ENCODE measurements around the gene PDGFA. TPM values are rescaled to one million over a fixed set of nuclear protein-coding genes. Genes with fewer than 3 reads are reported as not detected.

Gene PDGFA
- total RNA-seq, 1 experiment from 2014 or later: 23.6 TPM

DNA sequence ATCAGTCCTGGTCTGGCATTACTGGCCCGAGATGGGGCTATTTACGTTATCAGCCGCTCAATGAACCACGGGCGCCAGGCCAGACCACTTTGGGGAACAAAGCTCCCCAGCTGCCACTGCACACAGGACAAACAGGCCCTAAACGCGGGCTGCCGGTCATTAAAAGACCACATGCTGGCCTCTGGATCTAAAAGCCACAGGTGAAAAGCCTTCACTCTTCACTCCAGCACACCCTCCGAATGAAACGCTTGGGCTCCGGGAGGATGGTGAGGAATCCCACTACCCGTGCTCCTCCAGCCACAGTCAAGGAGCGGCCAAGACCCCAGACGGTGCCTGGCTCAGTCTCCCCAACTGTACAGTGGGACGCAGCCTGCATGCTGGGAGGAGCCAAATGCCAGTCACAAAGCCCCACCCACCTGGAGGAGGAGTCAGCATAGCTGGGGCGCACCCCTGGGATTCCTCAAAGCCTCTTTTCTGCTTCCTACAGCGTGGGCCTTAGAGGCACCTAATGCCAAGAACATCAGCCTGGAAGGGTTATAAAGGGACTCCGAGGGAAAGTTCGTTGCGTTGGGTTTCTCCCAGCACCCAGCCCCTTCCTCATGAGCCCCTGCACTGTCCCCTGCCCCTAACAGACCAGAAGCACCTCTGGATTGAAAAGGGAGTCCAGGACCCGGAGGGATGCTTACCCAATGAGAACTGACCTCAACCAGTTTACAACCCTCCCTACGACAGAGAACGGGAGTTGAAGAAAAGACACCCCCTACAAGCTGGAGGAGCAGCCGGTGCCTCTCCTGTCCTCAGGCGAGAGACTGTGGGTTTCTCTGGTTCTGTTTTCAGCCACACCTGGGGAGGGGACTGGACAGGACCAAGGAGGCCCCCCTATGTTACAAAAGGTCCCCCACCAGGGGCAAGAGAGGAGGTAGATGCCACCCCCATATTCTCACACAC is 4.7 kb downstream of the PDGFA start:
- no peak for TF ChIP-seq EZH2 (IDR thresholded peaks at IDR 0.05; ENCODE audit: low read depth)
- TF ChIP-seq, protein P1, sequence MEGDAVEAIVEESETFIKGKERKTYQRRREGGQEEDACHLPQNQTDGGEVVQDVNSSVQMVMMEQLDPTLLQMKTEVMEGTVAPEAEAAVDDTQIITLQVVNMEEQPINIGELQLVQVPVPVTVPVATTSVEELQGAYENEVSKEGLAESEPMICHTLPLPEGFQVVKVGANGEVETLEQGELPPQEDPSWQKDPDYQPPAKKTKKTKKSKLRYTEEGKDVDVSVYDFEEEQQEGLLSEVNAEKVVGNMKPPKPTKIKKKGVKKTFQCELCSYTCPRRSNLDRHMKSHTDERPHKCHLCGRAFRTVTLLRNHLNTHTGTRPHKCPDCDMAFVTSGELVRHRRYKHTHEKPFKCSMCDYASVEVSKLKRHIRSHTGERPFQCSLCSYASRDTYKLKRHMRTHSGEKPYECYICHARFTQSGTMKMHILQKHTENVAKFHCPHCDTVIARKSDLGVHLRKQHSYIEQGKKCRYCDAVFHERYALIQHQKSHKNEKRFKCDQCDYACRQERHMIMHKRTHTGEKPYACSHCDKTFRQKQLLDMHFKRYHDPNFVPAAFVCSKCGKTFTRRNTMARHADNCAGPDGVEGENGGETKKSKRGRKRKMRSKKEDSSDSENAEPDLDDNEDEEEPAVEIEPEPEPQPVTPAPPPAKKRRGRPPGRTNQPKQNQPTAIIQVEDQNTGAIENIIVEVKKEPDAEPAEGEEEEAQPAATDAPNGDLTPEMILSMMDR (conservative IDR thresholded peaks at IDR 0.05): no peak
- H3F3A ChIP-seq (ENCODE audit: insufficient read depth, low read depth): peaks cover 9% of the 10 kb centered on the region; the same call in 1 of the 2 replicates
- H3K27ac ChIP-seq: no peak overlapping the region
- H3K36me3 ChIP-seq (ENCODE audit: low read depth): 0 out of 2 replicates have a peak, but pooled peaks cover 6% of the 10 kb centered on the region
- no peaks in the 10 kb centered on the region for H3K27me3 ChIP-seq (ENCODE audit: insufficient read depth, low read depth)
- no peaks in the 10 kb centered on the region for H3K9me2 ChIP-seq (ENCODE audit: insufficient read depth)
- CTCF ChIA-PET: no interaction called here
- no peaks in the 10 kb centered on the region for H3K9me3 ChIP-seq (ENCODE audit: insufficient read depth, low read depth)
- peaks cover 38% of the 10 kb centered on the region for H4K20me1 ChIP-seq (ENCODE audit: insufficient read depth)
- H3K4me3 ChIP-seq: no peak overlapping the region
- no peak for DNase-seq
- peaks cover 42% of the 10 kb centered on the region for H3K79me2 ChIP-seq (ENCODE audit: low read depth)
- intact Hi-C loops (cut with micrococcal nuclease; ENCODE audit: unreplicated experiment): no loop called here
- H3K4me2 ChIP-seq: no peak overlapping the region
- BruUV-seq (replicated peaks): no TSS peak
- H2AFZ ChIP-seq: no peak overlapping the region
- H3K4me1 ChIP-seq (replicated peaks; ENCODE audit: insufficient read depth): no peaks in the 10 kb centered on the region; the same call in 1 of the 2 replicates
- POLR2A ChIA-PET (ENCODE audit: unreplicated experiment): interaction anchor here (0.7 kb wide), 1 partner anchor 79 kb away, joined by 4 read pairs; no protein-coding TSS in a partner anchor

DNA sequence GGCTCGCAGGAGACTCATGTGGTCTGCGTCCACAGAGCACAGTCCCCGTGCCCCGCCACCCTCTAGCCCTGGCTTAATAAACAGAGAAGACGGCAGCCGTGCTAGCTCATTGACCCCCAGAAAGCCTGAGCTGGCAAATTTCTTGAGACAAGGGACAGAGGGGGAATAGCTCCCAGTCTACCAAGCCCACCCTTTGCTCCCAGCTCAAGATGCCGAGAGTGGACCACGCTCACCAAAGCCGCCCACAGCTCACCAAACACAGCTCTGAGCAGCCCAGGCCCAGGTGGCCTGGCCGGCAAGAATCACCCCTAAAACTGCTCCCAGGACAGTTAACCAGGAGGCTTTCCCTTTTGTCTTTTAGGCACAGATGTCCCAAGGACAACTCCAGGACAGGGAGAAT is 5.4 kb downstream of the PDGFA start:
- no peaks in the 10 kb centered on the region; the same call in 1 of the 2 replicates for H3K4me1 ChIP-seq (replicated peaks; ENCODE audit: insufficient read depth)
- ChIA-PET POLR2A (ENCODE audit: unreplicated experiment) (interaction anchor here (0.7 kb wide), 1 partner anchor 78 kb away, joined by 4 read pairs; no protein-coding TSS in a partner anchor), CTCF (no interaction called here)
- H3K4me2 ChIP-seq: no peak overlapping the region
- DNase-seq: no peak
- H2AFZ ChIP-seq: no peak overlapping the region
- H3K4me3 ChIP-seq: no peak overlapping the region
- H3F3A ChIP-seq (ENCODE audit: insufficient read depth, low read depth): peaks cover 14% of the 10 kb centered on the region; the same call in 1 of the 2 replicates
- no TSS peak for BruUV-seq (replicated peaks)
- intact Hi-C loops (cut with micrococcal nuclease; ENCODE audit: unreplicated experiment): no loop called here
- no peaks in the 10 kb centered on the region for H3K9me3 ChIP-seq (ENCODE audit: insufficient read depth, low read depth)
- no peak overlapping the region for H3K27ac ChIP-seq
- H4K20me1 ChIP-seq (ENCODE audit: insufficient read depth): peaks cover 38% of the 10 kb centered on the region
- H3K36me3 ChIP-seq (ENCODE audit: low read depth): 0 out of 2 replicates have a peak, but pooled peaks cover 6% of the 10 kb centered on the region
- H3K9me2 ChIP-seq (ENCODE audit: insufficient read depth): no peaks in the 10 kb centered on the region
- H3K27me3 ChIP-seq (ENCODE audit: insufficient read depth, low read depth): no peaks in the 10 kb centered on the region
- no peak for TF ChIP-seq EZH2 (IDR thresholded peaks at IDR 0.05; ENCODE audit: low read depth)
- TF ChIP-seq, protein P1 (conservative IDR thresholded peaks at IDR 0.05): no peak
- peaks cover 42% of the 10 kb centered on the region for H3K79me2 ChIP-seq (ENCODE audit: low read depth)

DNA sequence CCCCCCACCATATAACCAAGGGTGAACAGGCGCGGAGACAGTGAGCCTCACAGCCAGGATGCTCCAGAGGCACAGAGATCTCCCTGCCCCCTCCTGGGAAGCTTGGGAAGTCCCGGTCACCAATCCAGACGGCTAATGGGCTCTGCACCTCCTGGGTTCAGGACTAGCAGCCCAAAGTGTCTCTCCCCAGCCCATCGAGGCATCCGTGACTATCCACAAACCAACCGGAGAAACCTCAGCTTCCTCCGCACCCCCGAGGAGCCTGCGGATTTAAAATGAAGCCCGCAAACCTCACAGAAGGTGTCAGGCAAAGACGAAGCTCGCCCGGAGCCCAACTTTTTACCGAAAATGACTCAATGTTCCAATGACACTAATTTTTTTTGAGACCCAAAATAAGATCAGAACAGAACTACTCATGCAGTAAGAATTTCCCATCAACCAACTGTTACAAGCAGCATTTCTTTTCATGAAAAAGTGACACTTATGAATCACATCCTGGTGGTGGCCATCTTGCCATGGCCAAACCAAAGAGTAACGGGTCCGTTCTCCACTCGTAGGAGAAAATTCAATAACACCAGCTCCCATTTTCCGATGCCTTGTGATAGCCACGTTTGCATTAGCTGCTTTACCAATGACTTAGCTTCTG is 6.0 kb downstream of the PDGFA start:
- Histone ChIP-seq H3K27ac (no peak overlapping the region), H3K4me1 (replicated peaks; ENCODE audit: insufficient read depth) (no peaks in the 10 kb centered on the region; the same call in 1 of the 2 replicates), H3K4me2 (no peak overlapping the region), H3K9me2 (ENCODE audit: insufficient read depth) (no peaks in the 10 kb centered on the region), H3K36me3 (ENCODE audit: low read depth) (0 out of 2 replicates have a peak, but pooled peaks cover 6% of the 10 kb centered on the region), H3K9me3 (ENCODE audit: insufficient read depth, low read depth) (no peaks in the 10 kb centered on the region), H3F3A (ENCODE audit: insufficient read depth, low read depth) (peaks cover 15% of the 10 kb centered on the region; the same call in 1 of the 2 replicates), H4K20me1 (ENCODE audit: insufficient read depth) (peaks cover 38% of the 10 kb centered on the region), H3K4me3 (no peak overlapping the region), H3K27me3 (ENCODE audit: insufficient read depth, low read depth) (no peaks in the 10 kb centered on the region), H3K79me2 (ENCODE audit: low read depth) (peaks cover 41% of the 10 kb centered on the region), H2AFZ (no peak overlapping the region)
- intact Hi-C loops (cut with micrococcal nuclease; ENCODE audit: unreplicated experiment): no loop called here
- DNase-seq: no peak
- TF ChIP-seq, protein P1 (conservative IDR thresholded peaks at IDR 0.05): no peak
- no peak for TF ChIP-seq EZH2 (IDR thresholded peaks at IDR 0.05; ENCODE audit: low read depth)
- CTCF ChIA-PET: no interaction called here
- POLR2A ChIA-PET (ENCODE audit: unreplicated experiment): interaction anchor here (0.7 kb wide), 1 partner anchor 78 kb away, joined by 4 read pairs; no protein-coding TSS in a partner anchor
- BruUV-seq (replicated peaks): no TSS peak
